Fibroblast of lung (primary cell): Measurements from ENCODE around the gene FUBP3. TPM values are rescaled to one million over a fixed set of nuclear protein-coding genes. Genes with fewer than 3 reads are reported as not detected.

Experiments used
- DNase-seq, 2 donors: peaks; one replicate each; pipeline versions ENCODE4 v3.0.0 to v3.0.0-alpha.2; 2010; ENCODE audit warnings: low read depth in 2 of 2
- H2AFZ ChIP-seq: 2 replicates; pipeline ENCODE4 v1.5.1; 2012; ENCODE audit warnings: low read length, control low read depth, inconsistent platforms
- H3K27ac ChIP-seq: 2 replicates; pipeline ENCODE4 v1.5.1; 2011; ENCODE audit warnings: low read length, control low read depth; ENCODE audit not compliant: insufficient read depth
- H3K27me3 ChIP-seq: 2 replicates; pipeline ENCODE4 v1.5.1; 2011; ENCODE audit warnings: mild to moderate bottlenecking, low read length; ENCODE audit not compliant: control insufficient read depth, insufficient read depth
- H3K36me3 ChIP-seq: 2 replicates; pipeline ENCODE4 v1.5.1; 2011; ENCODE audit warnings: low read length; ENCODE audit not compliant: control insufficient read depth, insufficient read depth
- H3K4me1 ChIP-seq: 2 replicates; pipeline ENCODE4 v1.5.1; 2011; ENCODE audit warnings: low read length; ENCODE audit not compliant: control insufficient read depth, insufficient read depth; ENCODE audit errors: extremely low read depth
- H3K4me2 ChIP-seq: 2 replicates; pipeline ENCODE4 v1.5.1; 2011; ENCODE audit warnings: low read length, control low read depth; ENCODE audit not compliant: insufficient read depth; ENCODE audit errors: extremely low read depth
- H3K4me3 ChIP-seq, 4 experiments: fragments of 200-600 bp in 1 of 4; sonication (generic) in 1 of 4; replicated peaks in 1 of 4; 2 replicates each; pipeline ENCODE4 v1.5.1; 2011 to 2016; ENCODE audit warnings: low read length in 4 of 4, low read depth in 3 of 4, mild to moderate bottlenecking in 3 of 4, control low read depth in 2 of 4, inconsistent platforms in 1 of 4, mixed read lengths in 1 of 4; ENCODE audit not compliant: insufficient read depth in 1 of 4; ENCODE audit errors: control extremely low read depth in 1 of 4
- H3K79me2 ChIP-seq: 2 replicates; pipeline ENCODE4 v1.5.1; 2012; ENCODE audit warnings: mild to moderate bottlenecking, low read length, inconsistent platforms; ENCODE audit not compliant: control insufficient read depth, insufficient read depth
- H3K9ac ChIP-seq: 2 replicates; pipeline ENCODE4 v1.5.1; 2011; ENCODE audit warnings: mild to moderate bottlenecking, low read length, control low read depth; ENCODE audit not compliant: insufficient read depth
- H3K9me3 ChIP-seq: 2 replicates; pipeline ENCODE4 v1.5.1; 2012; ENCODE audit warnings: low read depth, low read length; ENCODE audit not compliant: control insufficient read depth, insufficient read depth
- H4K20me1 ChIP-seq: 2 replicates; pipeline ENCODE4 v1.5.1; 2011; ENCODE audit warnings: low read length; ENCODE audit not compliant: control insufficient read depth, insufficient read depth; ENCODE audit errors: extremely low read depth
- EZH2 ChIP-seq: IDR thresholded peaks from 2 replicates; pipeline ENCODE4 v1.5.1; 2012; ENCODE audit warnings: low read length, control low read depth, mild to moderate bottlenecking; ENCODE audit errors: missing control alignments
- polyA plus RNA-seq, 2 donors: library from polyadenylated mRNA; depleted of rRNA in 1 of 2; stranded (reverse) in 1 of 2; unstranded in 1 of 2; fragments of >200 nt; gene quantifications; 2 replicates each; pipeline ENCODE4 v1.2.1, GENCODE V29; 2011 to 2012; ENCODE audit warnings: missing spikeins in 1 of 2
- total RNA-seq: library from RNA; depleted of rRNA; stranded (reverse); fragments of >200 nt; gene quantifications from 2 replicates; pipeline ENCODE4 v1.2.1, GENCODE V29; 2014
- TF ChIP-seq, protein P1 (sequence below), 2 donors: IDR thresholded peaks in 1 of 2; conservative IDR thresholded peaks in 1 of 2; 1 replicate in 1 of 2; 2 replicates in 1 of 2; pipeline ENCODE4 v1.5.1; 2011 to 2012; ENCODE audit warnings: low read length in 2 of 2, control low read depth in 1 of 2, inconsistent platforms in 1 of 2, low read depth in 1 of 2, mild to moderate bottlenecking in 1 of 2

The FUBP3 gene
- total and polyA plus RNA-seq, 2 donors (not counting 1 experiment from before 2014, with no cell fraction given), result 35.7 to 36.2 TPM

- Histone ChIP-seq H3K9me3 (no peaks in the 10 kb centered on the region), H3K36me3 (no peaks in the 10 kb centered on the region), H4K20me1 (no peaks in the 10 kb centered on the region), H3K27ac (no peak overlapping the region), H2AFZ (no peak overlapping the region), H3K27me3 (no peaks in the 10 kb centered on the region), H3K4me1 (no peaks in the 10 kb centered on the region), H3K9ac (no peak overlapping the region), H3K4me3 (no peak overlapping the region), H3K4me2 (no peak overlapping the region), H3K79me2 (no peaks in the 10 kb centered on the region)
- peak in 1 of 2 donors; percentile 47 for DNase-seq
- TF ChIP-seq, protein P1, sequence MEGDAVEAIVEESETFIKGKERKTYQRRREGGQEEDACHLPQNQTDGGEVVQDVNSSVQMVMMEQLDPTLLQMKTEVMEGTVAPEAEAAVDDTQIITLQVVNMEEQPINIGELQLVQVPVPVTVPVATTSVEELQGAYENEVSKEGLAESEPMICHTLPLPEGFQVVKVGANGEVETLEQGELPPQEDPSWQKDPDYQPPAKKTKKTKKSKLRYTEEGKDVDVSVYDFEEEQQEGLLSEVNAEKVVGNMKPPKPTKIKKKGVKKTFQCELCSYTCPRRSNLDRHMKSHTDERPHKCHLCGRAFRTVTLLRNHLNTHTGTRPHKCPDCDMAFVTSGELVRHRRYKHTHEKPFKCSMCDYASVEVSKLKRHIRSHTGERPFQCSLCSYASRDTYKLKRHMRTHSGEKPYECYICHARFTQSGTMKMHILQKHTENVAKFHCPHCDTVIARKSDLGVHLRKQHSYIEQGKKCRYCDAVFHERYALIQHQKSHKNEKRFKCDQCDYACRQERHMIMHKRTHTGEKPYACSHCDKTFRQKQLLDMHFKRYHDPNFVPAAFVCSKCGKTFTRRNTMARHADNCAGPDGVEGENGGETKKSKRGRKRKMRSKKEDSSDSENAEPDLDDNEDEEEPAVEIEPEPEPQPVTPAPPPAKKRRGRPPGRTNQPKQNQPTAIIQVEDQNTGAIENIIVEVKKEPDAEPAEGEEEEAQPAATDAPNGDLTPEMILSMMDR (conservative IDR thresholded peaks at IDR 0.05 in 1 of 2, IDR thresholded peaks at IDR 0.05 in 1 of 2; ENCODE audit: low read depth in 1 of 2, low read length in 2 of 2), result no peak
- TF ChIP-seq EZH2, result no peak
Measured at GRCh38 chr9:130555968-130556367, 23.4 kb upstream of the FUBP3 start.

DNA sequence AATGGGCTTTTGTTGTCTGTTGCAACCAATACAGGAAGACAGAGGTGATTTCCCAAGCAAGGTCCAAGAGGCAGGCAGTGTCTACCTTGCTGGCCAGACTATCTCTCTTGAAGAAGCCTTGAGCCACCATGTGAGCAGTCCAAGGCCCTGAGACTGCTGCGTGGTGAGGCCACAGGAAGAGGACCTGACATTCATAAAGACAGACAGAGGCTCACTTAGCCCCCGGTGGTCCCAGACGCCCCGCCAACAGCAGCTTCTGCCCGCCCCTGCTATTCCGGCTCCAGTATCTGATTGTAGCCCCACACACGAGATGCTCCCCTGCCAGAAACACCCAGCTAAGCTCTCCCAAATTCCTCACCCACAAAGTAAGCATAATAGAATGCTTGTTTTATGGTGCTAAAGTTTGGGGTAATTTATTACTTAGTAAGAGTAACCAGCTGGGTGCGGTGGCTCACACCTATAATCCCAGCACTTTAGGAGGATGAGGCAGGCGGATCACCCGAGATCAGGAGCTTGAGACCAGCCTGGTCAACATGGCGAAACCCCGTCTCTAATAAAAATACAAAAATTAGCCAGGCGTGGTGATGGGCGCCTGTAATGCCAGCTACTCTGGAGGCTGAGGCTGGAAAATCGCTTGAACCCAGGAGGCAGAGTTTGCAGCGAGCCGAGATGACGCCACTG is 22.8 kb upstream of the FUBP3 start:
- TF ChIP-seq EZH2, result no peak
- TF ChIP-seq, protein P1 (conservative IDR thresholded peaks at IDR 0.05 in 1 of 2, IDR thresholded peaks at IDR 0.05 in 1 of 2; ENCODE audit: low read depth in 1 of 2, low read length in 2 of 2), result no peak
- Histone ChIP-seq H3K27ac (no peak overlapping the region), H3K4me1 (no peaks in the 10 kb centered on the region), H3K36me3 (no peaks in the 10 kb centered on the region), H4K20me1 (no peaks in the 10 kb centered on the region), H3K9me3 (no peaks in the 10 kb centered on the region), H3K4me3 (no peak overlapping the region), H3K9ac (no peak overlapping the region), H3K4me2 (no peak overlapping the region), H3K27me3 (no peaks in the 10 kb centered on the region), H2AFZ (no peak overlapping the region), H3K79me2 (no peaks in the 10 kb centered on the region)
- no peak for DNase-seq

- H3K36me3 ChIP-seq, result no peaks in the 10 kb centered on the region
- no peak overlapping the region for H3K27ac ChIP-seq
- no peaks in the 10 kb centered on the region for H3K27me3 ChIP-seq
- no peak overlapping the region for H2AFZ ChIP-seq
- H3K4me1 ChIP-seq, result no peaks in the 10 kb centered on the region
- H3K9me3 ChIP-seq, result no peaks in the 10 kb centered on the region
- H3K9ac ChIP-seq, result no peak overlapping the region
- no peak for TF ChIP-seq EZH2
- TF ChIP-seq, protein P1 (conservative IDR thresholded peaks at IDR 0.05 in 1 of 2, IDR thresholded peaks at IDR 0.05 in 1 of 2; ENCODE audit: low read depth in 1 of 2, low read length in 2 of 2), result no peak
- H3K79me2 ChIP-seq, result no peaks in the 10 kb centered on the region
- no peaks in the 10 kb centered on the region for H4K20me1 ChIP-seq
- DNase-seq, result no peak
- H3K4me3 ChIP-seq, result no peak overlapping the region
- no peak overlapping the region for H3K4me2 ChIP-seq
Measured at GRCh38 chr9:130557077-130557468, 22.3 kb upstream of the FUBP3 start.
